GM12878 (cell line): ENCODE data around the gene DNAJC27. TPM values are rescaled to one million over a fixed set of nuclear protein-coding genes. Genes with fewer than 3 reads are reported as not detected.

ENCODE experiments used
- ATAC-seq: fragments of 200-7000 bp; cut with Tn5 transposase; 3 replicates; pipeline ENCODE4 v1.9.1; 2020; ENCODE audit warnings: mild to moderate bottlenecking, moderate library complexity
- BruUV-seq: library from RNA; stranded (reverse); fragments of 400-500 nt; replicated peaks from 2 replicates; lab custom pipeline; 2021; lab: Mats Ljungman, UMichigan
- CTCF ChIA-PET: fragments of 300-600 bp; sonication (Branson Sonifier 250); formaldehyde crosslinking; extraction: SDS; loops from one replicate; lab custom pipeline; 2021; ENCODE audit warnings: inconsistent platforms; lab: Yijun Ruan, JAX
- POLR2A ChIA-PET: fragments of 350-600 bp; formaldehyde crosslinking; extraction: SDS; loops from one replicate; lab custom pipeline; 2021; ENCODE audit warnings: inconsistent platforms; lab: Charles Lee
- RAD21 ChIA-PET: fragments of 300-600 bp; sonication (Branson Sonifier 250); formaldehyde crosslinking; loops from one replicate; lab custom pipeline; 2023; ENCODE audit warnings: antibody characterized with exemption; ENCODE audit not compliant: unreplicated experiment; lab: Charles Lee
- SMC1A ChIA-PET: fragments of 300-600 bp; sonication (Branson Sonifier 250); formaldehyde crosslinking; loops from one replicate; lab custom pipeline; 2023; ENCODE audit not compliant: unreplicated experiment, uncharacterized antibody; lab: Charles Lee
- DNase-seq: peaks from one replicate; pipeline ENCODE4 v3.0.0-alpha.2; 2011; ENCODE audit warnings: low read depth, low spot score
- FAIRE-seq: peaks from 3 replicates; lab custom pipeline; 2011; peaks lifted over from hg19 to GRCh38; lab: Jason Lieb, UNC
- H2AFZ ChIP-seq: 2 replicates; pipeline ENCODE4 v1.6.0; 2011; ENCODE audit warnings: low read depth, low read length, control low read depth; ENCODE audit not compliant: control insufficient read depth
- H3K27ac ChIP-seq: 2 replicates; pipeline ENCODE4 v1.5.1; 2011; ENCODE audit warnings: control low read depth; ENCODE audit not compliant: control insufficient read depth, insufficient read depth
- H3K27me3 ChIP-seq, 2 experiments: replicated peaks in 1 of 2; 2 replicates each; pipeline versions ENCODE4 v1.6.0 to v1.6.1; 2011; ENCODE audit warnings: low read length in 1 of 2; ENCODE audit not compliant: control insufficient read depth in 2 of 2, insufficient read depth in 2 of 2
- H3K36me3 ChIP-seq, 2 experiments: 2 replicates each; pipeline ENCODE4 v1.5.1; 2011; ENCODE audit warnings: low read length in 1 of 2; ENCODE audit not compliant: control insufficient read depth in 2 of 2, insufficient read depth in 2 of 2
- H3K4me1 ChIP-seq: 2 replicates; pipeline ENCODE4 v1.6.1; 2011; ENCODE audit warnings: mild to moderate bottlenecking, low read length, moderate library complexity, mixed read lengths; ENCODE audit not compliant: control insufficient read depth, insufficient read depth
- H3K4me2 ChIP-seq: 2 replicates; pipeline ENCODE4 v1.6.0; 2011; ENCODE audit warnings: control low read depth; ENCODE audit not compliant: control insufficient read depth, insufficient read depth
- H3K4me3 ChIP-seq: fragments of 200-600 bp; sonication (generic); 2 replicates; pipeline ENCODE4 v1.5.1; 2016
- H3K79me2 ChIP-seq: 2 replicates; pipeline ENCODE4 v1.6.0; 2011; ENCODE audit warnings: low read length; ENCODE audit not compliant: control insufficient read depth, insufficient read depth
- H3K9ac ChIP-seq: 2 replicates; pipeline ENCODE4 v1.8.0; 2011; ENCODE audit warnings: low read length, control low read depth, mixed read lengths; ENCODE audit not compliant: control insufficient read depth, insufficient read depth
- H3K9me3 ChIP-seq: replicated peaks from 3 replicates; pipeline ENCODE4 v1.5.1; 2011; ENCODE audit warnings: mild to moderate bottlenecking, low read length; ENCODE audit not compliant: control insufficient read depth, insufficient read depth
- H4K20me1 ChIP-seq: 2 replicates; pipeline ENCODE4 v1.6.0; 2011; ENCODE audit not compliant: control insufficient read depth, insufficient read depth
- BHLHE40 ChIP-seq, 2 experiments: fragments of 450-650 bp in 1 of 2; IDR thresholded peaks; 2 replicates each; pipeline ENCODE4 v1.6.1; 2011 to 2017; ENCODE audit warnings: low read depth in 2 of 2, borderline replicate concordance in 1 of 2, improper control_type of control experiment in 1 of 2, low read length in 1 of 2, mild to moderate bottlenecking in 1 of 2
- CBFB ChIP-seq: IDR thresholded peaks from 2 replicates; pipeline ENCODE4 v1.6.1; 2016; ENCODE audit warnings: antibody characterized with exemption, low read depth
- CEBPB ChIP-seq, 2 experiments: fragments of 150-350 bp in 1 of 2; IDR thresholded peaks; 2 replicates each; pipeline ENCODE4 v1.6.1; 2012 to 2014; ENCODE audit warnings: low read depth in 2 of 2, low read length in 2 of 2, borderline replicate concordance in 1 of 2, inconsistent platforms in 1 of 2
- FOXK2 ChIP-seq: fragments of 450-650 bp; IDR thresholded peaks from 2 replicates; pipeline ENCODE4 v1.6.1; 2017; ENCODE audit warnings: mild to moderate bottlenecking, moderate library complexity
- IRF5 ChIP-seq: fragments of 450-650 bp; IDR thresholded peaks from 2 replicates; pipeline ENCODE4 v1.6.1; 2017; ENCODE audit warnings: borderline replicate concordance
- LARP7 ChIP-seq: fragments of 450-650 bp; IDR thresholded peaks from 2 replicates; pipeline ENCODE4 v1.6.1; 2017; ENCODE audit warnings: mild to moderate bottlenecking
- MTA2 ChIP-seq: fragments of 450-650 bp; IDR thresholded peaks from 2 replicates; pipeline ENCODE4 v1.6.1; 2016; ENCODE audit warnings: low read depth, mild to moderate bottlenecking, moderate library complexity
- NRF1 ChIP-seq: conservative IDR thresholded peaks from 2 replicates; pipeline ENCODE4 v1.6.1; 2011; ENCODE audit warnings: mild to moderate bottlenecking, low read depth, low read length, improper control_type of control experiment
- RELA ChIP-seq: fragments of 450-650 bp; IDR thresholded peaks from 2 replicates; pipeline ENCODE4 v1.8.0; 2014; ENCODE audit warnings: borderline replicate concordance; ENCODE audit not compliant: partially characterized antibody
- SIX5 ChIP-seq: IDR thresholded peaks from 2 replicates; pipeline ENCODE4 v1.6.1; 2011; ENCODE audit warnings: mild to moderate bottlenecking, low read depth, low read length, moderate library complexity; ENCODE audit not compliant: severe bottlenecking
- SKIL ChIP-seq: fragments of 450-650 bp; IDR thresholded peaks from 2 replicates; pipeline ENCODE4 v1.6.1; 2017; ENCODE audit warnings: mild to moderate bottlenecking, low read depth, inconsistent platforms; ENCODE audit not compliant: poor library complexity, severe bottlenecking
- SMAD1 ChIP-seq: fragments of 450-650 bp; IDR thresholded peaks from 2 replicates; pipeline ENCODE4 v1.6.1; 2018; ENCODE audit warnings: mild to moderate bottlenecking, low read depth; ENCODE audit not compliant: partially characterized antibody
- ZNF217 ChIP-seq: fragments of 450-650 bp; IDR thresholded peaks from 2 replicates; pipeline ENCODE4 v1.6.1; 2017; ENCODE audit warnings: antibody characterized with exemption, mild to moderate bottlenecking
- WGBS: methylation state at CpG from one replicate; pipeline ENCODE4 v1.1.6; 2016; ENCODE audit warnings: low lambda C conversion rate; ENCODE audit not compliant: insufficient replicate concordance, insufficient coverage; ENCODE audit errors: missing lambda C conversion rate; 5-methylcytosine and 5-hydroxymethylcytosine counted together
- in situ Hi-C: fragments of 300-500 bp; cut with MboI; formaldehyde crosslinking; loops from 9 replicates; pipeline ENCODE4 v1.14.3; 2018; ENCODE audit warnings: mixed read lengths
- intact Hi-C: fragments of 100-400 bp; cut with micrococcal nuclease; formaldehyde crosslinking; loops from one replicate; pipeline ENCODE4 v1.14.2; 2022; ENCODE audit not compliant: unreplicated experiment
- polyA plus RNA-seq, 11 experiments: library from polyadenylated mRNA; depleted of rRNA in 4 of 11; unstranded in 6 of 11; stranded (reverse) in 5 of 11; fragments of >200 nt; fragmentation: Nextera tagmentation in 4 of 11; fragmentation: Illumina TruSeq in 1 of 11; extraction: Ambion mirVana in 4 of 11; extraction: Trizol in 1 of 11; gene quantifications; 1 replicate in 1 of 11; 2 replicates in 10 of 11; pipeline versions ENCODE4 v1.2.1 to v1.2.3, GENCODE V29; 2011 to 2016; ENCODE audit warnings: inconsistent platforms in 2 of 11, missing spikeins in 2 of 11, low read depth in 1 of 11
- total RNA-seq, 4 experiments: library from RNA; depleted of rRNA in 3 of 4; stranded (reverse); fragments of >200 nt in 3 of 4; fragmentation: Illumina TruSeq in 1 of 4; extraction: Trizol in 1 of 4; gene quantifications; 2 replicates each; pipeline versions ENCODE4 v1.2.1 to v1.2.3, GENCODE V29; 2013 to 2021
- TF ChIP-seq, protein P1 (sequence below): fragments of 150-350 bp; IDR thresholded peaks from 2 replicates; pipeline ENCODE4 v1.6.1; 2014; ENCODE audit warnings: mild to moderate bottlenecking, low read depth, low read length

DNAJC27 gene
- total and polyA plus RNA-seq, 10 of the 15 experiments (the other 5 are each of a cell fraction or from before 2014, with no cell fraction given) = 0.95 to 9.6 (median 3.7) TPM

GRCh38 chr2:24893934-24894333, 77.8 kb downstream of the DNAJC27 start:
- intact Hi-C loops (no loop called here), in situ Hi-C loops (no loop called here)
- FAIRE-seq = no peak
- Histone ChIP-seq H3K4me2 (no peak overlapping the region), H3K9ac (no peak overlapping the region), H3K27ac (no peak overlapping the region), H4K20me1 (no peaks in the 10 kb centered on the region), H3K9me3 (peaks cover 11% of the 10 kb centered on the region), H3K4me3 (no peak overlapping the region), H3K79me2 (no peaks in the 10 kb centered on the region), H3K4me1 (no peaks in the 10 kb centered on the region), H3K27me3 (no peaks in the 10 kb centered on the region), H2AFZ (no peak overlapping the region), H3K36me3 (peaks cover 10 to 15% of the 10 kb centered on the region in 2 experiments)
- WGBS = 96% methylated on average over 3 of the region's 3 CpGs
- TF ChIP-seq SIX5 (no peak), IRF5 (no peak), MTA2 (no peak), BHLHE40 (IDR thresholded peaks at IDR 0.05; ENCODE audit: borderline replicate concordance in 1 of 2, low read depth in 2 of 2, low read length in 1 of 2) (no peak), ZNF217 (no peak), FOXK2 (no peak), CBFB (no peak), CEBPB (IDR thresholded peaks at IDR 0.05; ENCODE audit: borderline replicate concordance in 1 of 2, low read depth in 2 of 2, low read length in 2 of 2) (no peak), NRF1 (no peak), SMAD1 (no peak), SKIL (no peak), RELA (no peak), LARP7 (no peak)
- TF ChIP-seq, protein P1, sequence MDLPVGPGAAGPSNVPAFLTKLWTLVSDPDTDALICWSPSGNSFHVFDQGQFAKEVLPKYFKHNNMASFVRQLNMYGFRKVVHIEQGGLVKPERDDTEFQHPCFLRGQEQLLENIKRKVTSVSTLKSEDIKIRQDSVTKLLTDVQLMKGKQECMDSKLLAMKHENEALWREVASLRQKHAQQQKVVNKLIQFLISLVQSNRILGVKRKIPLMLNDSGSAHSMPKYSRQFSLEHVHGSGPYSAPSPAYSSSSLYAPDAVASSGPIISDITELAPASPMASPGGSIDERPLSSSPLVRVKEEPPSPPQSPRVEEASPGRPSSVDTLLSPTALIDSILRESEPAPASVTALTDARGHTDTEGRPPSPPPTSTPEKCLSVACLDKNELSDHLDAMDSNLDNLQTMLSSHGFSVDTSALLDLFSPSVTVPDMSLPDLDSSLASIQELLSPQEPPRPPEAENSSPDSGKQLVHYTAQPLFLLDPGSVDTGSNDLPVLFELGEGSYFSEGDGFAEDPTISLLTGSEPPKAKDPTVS = no peak
- ATAC-seq = no peak
- no peak for DNase-seq
- CTCF ChIA-PET = no interaction called here
- RAD21 ChIA-PET = no interaction called here
- BruUV-seq = no TSS peak
- POLR2A ChIA-PET = no interaction called here
- SMC1A ChIA-PET = no interaction called here
